HG03342 (cell line): ENCODE results near the gene NPHP4.
"Not testable (repeated sequence)": the region's sequence is repeated elsewhere in the genome, so short reads cannot be mapped to it uniquely, and the experiment has no call there.

ENCODE experiments used
- ATAC-seq: cut with Tn5 transposase; IDR thresholded peaks from one replicate; pipeline ENCODE4 v1.9.1; 2021; ENCODE audit warnings: mild to moderate bottlenecking, moderate library complexity; ENCODE audit not compliant: unreplicated experiment

NPHP4 gene

DNA sequence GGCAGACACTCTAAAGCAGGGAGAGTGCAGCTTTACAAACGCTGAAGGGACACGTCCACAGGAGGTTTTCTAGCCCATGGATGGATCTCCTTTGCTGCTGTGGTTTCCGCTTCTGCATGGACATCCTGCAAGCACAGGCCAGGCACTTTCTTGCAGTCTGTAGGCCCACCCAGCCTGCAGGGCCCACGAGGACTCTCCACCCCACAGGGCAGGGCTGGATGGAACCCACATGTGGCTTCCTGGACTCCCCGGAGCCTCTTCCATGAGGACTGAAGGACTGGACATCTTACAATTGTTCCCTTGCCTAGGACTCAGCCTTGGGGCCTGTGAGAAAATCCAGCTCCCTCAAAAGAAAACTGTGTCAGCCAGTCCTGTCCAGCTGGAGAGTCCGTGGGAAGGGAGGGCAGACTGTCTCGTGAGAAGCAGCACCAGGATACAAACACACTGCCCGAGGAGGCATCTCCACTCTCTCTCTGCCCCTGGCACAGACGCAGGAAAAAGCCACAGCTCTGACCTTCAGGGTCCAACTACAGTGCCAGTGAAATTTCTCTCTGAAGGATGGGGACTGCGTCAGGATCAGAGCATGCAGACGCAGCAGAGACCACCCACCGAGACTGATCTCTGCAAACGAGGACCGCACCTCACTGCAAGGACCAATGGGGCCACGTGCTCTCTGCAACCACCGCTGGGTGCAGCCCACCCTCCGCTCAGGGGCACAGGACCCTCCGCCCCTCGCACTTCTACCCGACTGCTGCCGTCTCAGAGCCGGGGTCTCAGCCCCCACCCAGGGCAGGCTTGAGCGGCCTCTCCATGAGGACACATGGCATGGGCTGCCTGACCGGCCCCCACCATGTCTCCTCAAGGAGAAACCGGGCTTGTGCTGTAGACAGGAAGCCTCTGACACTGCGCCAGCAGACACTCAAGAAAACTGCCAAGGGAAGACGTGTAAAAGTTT is 130.1 kb downstream of the NPHP4 start:
- ATAC-seq = no peak

DNA sequence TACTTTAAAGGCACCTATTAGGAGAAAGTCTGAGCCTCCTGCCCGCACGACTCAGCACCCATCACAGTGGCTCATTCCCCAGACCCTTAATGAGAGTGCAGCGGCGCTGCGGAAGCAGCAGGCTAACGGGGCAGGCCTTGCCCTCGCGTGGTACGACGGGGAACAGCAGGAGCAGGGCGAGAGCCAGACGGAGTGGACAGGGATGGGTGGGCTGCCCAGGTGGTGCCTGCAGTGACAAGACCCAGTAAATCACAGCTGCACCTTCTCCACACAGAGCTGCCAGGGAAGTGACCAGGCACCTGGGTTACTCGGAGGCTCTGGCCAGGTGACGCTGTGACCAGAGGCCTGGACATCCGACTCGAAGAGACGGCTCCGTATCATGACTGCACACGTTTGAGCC is 131.9 kb downstream of the NPHP4 start:
- no peak for ATAC-seq

DNA sequence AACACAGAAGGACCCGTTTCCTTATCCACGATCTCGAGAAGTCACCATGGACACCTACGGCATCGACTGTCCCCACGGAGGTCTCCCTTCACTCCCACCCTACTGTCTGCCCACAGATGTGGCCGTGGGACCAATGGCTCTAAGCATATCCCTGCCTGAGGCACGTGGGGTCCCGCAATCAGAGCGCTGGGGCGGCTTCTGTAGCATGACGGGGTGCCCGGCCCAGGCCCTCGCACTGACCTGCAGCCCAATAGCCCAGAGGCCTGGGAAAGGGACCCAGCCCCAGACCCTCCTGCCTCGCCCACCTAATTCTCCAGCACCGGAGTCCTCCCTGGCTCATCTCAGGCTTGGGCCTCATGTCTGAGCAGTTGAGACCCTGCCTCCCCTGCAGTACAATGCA is 132.5 kb downstream of the NPHP4 start:
- no peak for ATAC-seq

- no peak for ATAC-seq
These were observed 133.3 kb downstream of the NPHP4 start for GRCh38 chr1:5858844-5859407.

GRCh38 chr1:5858246-5858645 is 134.0 kb downstream of the NPHP4 start:
- no peak for ATAC-seq

DNA sequence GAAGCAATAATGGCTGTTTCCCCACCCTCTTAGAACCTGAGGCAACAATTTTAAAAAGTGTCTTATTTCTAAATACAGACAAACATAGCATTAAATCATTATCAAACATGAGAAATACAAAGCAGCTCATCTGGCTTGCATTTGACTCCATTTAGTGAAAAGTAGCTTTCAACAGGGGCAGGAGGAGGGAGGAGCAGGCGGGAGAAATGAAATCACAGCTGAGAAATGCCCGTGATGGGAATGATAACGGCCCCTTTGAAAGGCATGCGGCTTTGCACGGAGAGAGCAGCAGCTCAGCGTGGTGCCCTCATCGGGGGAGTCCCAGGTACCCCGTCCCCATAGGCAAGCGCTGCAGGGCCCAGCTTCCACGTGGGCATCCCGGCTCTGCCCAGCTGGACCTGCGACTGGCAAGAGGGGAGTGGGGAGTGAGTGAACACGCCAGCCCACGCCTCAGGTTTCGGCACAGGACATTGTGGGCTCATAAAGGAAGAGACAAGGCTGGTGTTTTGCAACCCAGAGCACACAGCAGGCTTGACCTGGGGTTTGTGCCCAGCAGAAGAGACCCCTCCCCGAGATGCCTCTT is 134.6 kb downstream of the NPHP4 start:
- ATAC-seq = no peak

GRCh38 chr1:5857011-5857410 is 135.2 kb downstream of the NPHP4 start:
- no peak for ATAC-seq

DNA sequence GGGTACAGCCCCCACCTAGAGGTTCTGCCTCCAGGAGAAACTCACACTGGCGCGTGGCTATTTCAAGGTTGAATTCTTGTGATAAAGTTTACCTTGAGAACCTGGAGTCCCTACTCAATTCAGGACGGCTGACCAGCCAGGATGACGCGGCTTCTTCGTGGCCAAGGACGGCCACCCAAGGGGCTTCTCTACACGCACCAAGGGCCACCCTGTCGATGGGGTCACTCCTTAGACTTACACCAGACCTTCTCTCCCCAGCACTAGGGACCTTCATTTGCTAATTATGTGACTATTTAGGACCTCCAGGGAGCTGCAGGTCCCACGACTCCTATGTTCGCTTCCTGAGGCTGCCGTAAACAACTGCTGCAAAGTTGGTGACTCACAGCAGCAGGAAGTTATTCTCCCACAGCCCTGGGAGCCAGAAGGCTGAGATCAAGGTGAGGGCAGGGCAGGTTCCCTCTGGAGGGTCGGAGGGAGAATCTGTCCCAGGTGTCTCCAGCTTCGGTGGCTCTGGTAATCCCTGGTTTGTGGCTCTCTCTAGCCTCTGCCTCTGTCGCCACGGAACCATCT is 135.9 kb downstream of the NPHP4 start:
- ATAC-seq = no peak

DNA sequence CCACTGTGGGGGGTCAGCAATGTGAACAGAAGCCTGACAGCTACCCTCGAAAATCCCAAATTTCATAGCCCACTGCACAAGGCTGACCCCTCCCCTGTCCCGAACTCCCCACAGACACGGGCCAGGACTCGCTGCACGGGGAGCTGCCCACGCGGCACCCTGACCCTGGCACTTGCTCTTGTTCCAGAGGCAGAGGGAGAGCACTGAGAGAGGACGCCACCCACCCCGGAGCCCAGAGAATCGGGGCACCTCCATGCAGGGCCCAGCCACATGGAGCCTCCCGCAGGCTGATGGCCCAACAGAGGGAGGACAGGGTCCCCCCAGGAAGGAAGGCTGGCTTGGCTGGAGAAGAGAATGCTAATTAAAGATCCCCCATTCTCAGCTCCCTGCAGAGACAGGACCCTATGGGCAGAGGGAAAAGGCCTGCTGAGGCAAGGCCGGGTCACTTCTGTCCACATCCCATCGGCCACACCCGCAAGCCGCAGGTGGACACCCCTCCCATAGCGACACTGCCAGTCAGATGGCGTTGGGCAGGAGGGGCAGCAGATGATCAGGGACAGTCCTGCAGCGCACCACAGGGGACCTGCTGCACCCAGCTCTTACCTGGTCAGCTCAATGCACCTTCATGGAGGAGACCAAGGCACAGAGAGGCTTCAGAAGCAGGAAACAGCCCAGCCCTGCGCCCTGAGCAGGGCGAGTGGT is 136.9 kb downstream of the NPHP4 start:
- no peak for ATAC-seq

GRCh38 chr1:5854754-5855153 is 137.5 kb downstream of the NPHP4 start:
- no peak for ATAC-seq

DNA sequence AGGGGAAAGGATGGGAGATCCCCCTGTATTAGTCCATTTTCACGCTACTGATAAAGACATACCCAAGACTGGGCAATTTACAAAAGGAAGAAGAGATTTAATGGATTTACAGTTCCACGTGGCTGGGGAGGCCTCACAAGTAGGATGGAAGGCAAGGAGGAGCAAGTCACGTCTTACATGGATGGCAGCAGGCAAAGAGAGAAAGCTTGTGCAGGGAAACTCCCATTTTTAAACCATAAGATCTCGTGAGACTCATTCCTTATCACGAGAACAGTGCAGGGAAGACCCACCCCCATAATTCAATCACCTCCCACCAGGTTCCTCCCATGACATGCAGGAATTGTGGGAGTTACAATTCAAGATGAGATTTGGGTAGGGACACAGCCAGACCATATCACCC is 138.4 kb downstream of the NPHP4 start:
- not testable (repeated sequence) for ATAC-seq

DNA sequence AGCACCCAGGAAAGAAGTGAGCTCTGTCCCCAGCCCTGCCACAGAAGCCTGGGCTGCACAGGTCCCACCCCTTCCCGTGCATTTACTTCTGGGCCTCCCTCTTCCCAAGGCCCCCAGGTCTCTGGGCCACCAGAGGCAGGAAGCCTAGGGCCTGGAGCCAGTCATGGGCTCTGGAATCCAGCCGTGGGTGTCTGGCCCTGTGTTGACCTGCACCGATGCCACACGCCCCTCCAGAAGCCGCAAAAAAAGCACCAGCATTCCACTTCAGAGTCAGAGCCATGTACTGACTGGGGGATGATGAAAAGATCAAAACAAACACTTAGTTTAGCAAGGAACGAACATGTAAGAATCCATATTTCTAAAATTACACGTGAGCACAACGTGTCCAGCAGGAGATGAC is 141.7 kb downstream of the NPHP4 start:
- ATAC-seq = no peak

GRCh38 chr1:5849550-5849949 is 142.7 kb downstream of the NPHP4 start:
- no peak for ATAC-seq

- no peak for ATAC-seq
These were observed 145.1 kb downstream of the NPHP4 start for GRCh38 chr1:5847013-5847659.

- no peak for ATAC-seq
These were observed 146.8 kb downstream of the NPHP4 start for GRCh38 chr1:5845376-5845775.

- ATAC-seq = no peak
These were observed 147.8 kb downstream of the NPHP4 start for GRCh38 chr1:5844442-5844841.

GRCh38 chr1:5843521-5844096 is 148.6 kb downstream of the NPHP4 start:
- ATAC-seq = no peak

DNA sequence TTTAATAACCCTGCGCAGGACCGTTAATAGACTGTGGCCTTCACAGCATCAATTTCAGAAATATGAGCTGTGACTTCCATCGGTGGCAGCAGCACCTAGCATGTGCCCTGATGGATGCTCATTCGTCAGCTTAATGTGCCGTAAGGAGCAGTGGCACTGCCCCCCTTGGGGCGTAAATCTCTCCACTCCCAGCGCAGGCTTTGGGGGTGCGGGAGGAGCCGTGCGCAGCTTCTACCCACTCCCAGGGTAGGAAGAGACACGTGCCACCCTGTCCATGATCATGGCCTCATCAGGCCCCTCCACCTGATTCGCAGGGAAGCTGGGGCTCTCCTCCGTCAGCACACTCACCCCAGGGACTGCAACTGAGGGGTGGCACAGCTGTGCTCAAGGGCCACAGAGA is 149.5 kb downstream of the NPHP4 start:
- no peak for ATAC-seq

GRCh38 chr1:5840551-5841001 is 151.6 kb downstream of the NPHP4 start:
- no peak for ATAC-seq

GRCh38 chr1:5839881-5840550 is 152.2 kb downstream of the NPHP4 start:
- ATAC-seq = no peak
